Lung (tissue), 12 donors: Measurements from ENCODE around the gene HDLBP. TPM values are rescaled to one million over a fixed set of nuclear protein-coding genes. Genes with fewer than 3 reads are reported as not detected.

Source experiments
- ATAC-seq: fragments of 200-7000 bp; cut with Tn5 transposase; one replicate; pipeline ENCODE4 v1.9.1; 2020; ENCODE audit warnings: moderate number of reproducible peaks; ENCODE audit not compliant: insufficient read depth, low FRiP score
- DNase-seq, 3 donors: peaks; one replicate each; pipeline ENCODE4 v3.0.0-alpha.2; 2013 to 2017
- H3K27ac ChIP-seq, 2 donors: one replicate each; pipeline ENCODE4 v1.5.1; 2013; ENCODE audit warnings: mild to moderate bottlenecking in 2 of 2, moderate library complexity in 2 of 2, control low read depth in 1 of 2, inconsistent platforms in 1 of 2, low read depth in 1 of 2, low read length in 1 of 2
- H3K27me3 ChIP-seq, 3 donors: one replicate each; pipeline ENCODE4 v1.5.1; 2013; ENCODE audit warnings: low read length in 2 of 3; ENCODE audit not compliant: control insufficient read depth in 3 of 3, insufficient read depth in 3 of 3
- H3K36me3 ChIP-seq, 4 donors: one replicate each; pipeline ENCODE4 v1.5.1; 2013; ENCODE audit warnings: low read length in 4 of 4, mild to moderate bottlenecking in 1 of 4, moderate library complexity in 1 of 4; ENCODE audit not compliant: control insufficient read depth in 4 of 4, insufficient read depth in 4 of 4
- H3K4me1 ChIP-seq, 5 donors: one replicate each; pipeline ENCODE4 v1.5.1; 2013; ENCODE audit warnings: low read length in 5 of 5, mild to moderate bottlenecking in 2 of 5, moderate library complexity in 1 of 5; ENCODE audit not compliant: control insufficient read depth in 5 of 5, insufficient read depth in 5 of 5
- H3K4me3 ChIP-seq: one replicate; pipeline ENCODE4 v1.5.1; 2013; ENCODE audit warnings: mild to moderate bottlenecking, control low read depth, moderate library complexity
- H3K9ac ChIP-seq, 2 donors: one replicate each; pipeline ENCODE4 v1.5.1; 2013; ENCODE audit warnings: low read length in 2 of 2, control low read depth in 1 of 2; ENCODE audit not compliant: insufficient read depth in 1 of 2
- H3K9me3 ChIP-seq, 4 donors: one replicate each; pipeline ENCODE4 v1.5.1; 2013; ENCODE audit warnings: low read length in 3 of 4, mild to moderate bottlenecking in 1 of 4, moderate library complexity in 1 of 4; ENCODE audit not compliant: control insufficient read depth in 4 of 4, insufficient read depth in 3 of 4
- CTCF ChIP-seq: IDR thresholded peaks from 2 replicates; pipeline ENCODE4 v1.5.1; 2012; ENCODE audit warnings: mild to moderate bottlenecking; ENCODE audit errors: control extremely low read depth, extremely low read depth
- WGBS, 2 donors: extraction: QIAGEN DNeasy Blood & Tissue Kit; methylation state at CpG; one replicate each; pipeline ENCODE4 v1.1.7; 2013; 5-methylcytosine and 5-hydroxymethylcytosine counted together
- polyA plus RNA-seq, 2 donors: library from polyadenylated mRNA; stranded (reverse); fragments of 200-250 nt; gene quantifications; one replicate each; pipeline ENCODE4 v1.2.1, GENCODE V29; 2013
- total RNA-seq, 2 donors: library from RNA; depleted of rRNA in 1 of 2; stranded (reverse); fragments of >200 nt in 1 of 2; gene quantifications; one replicate each; pipeline ENCODE4 v1.2.1, GENCODE V29; 2014 to 2021
- donor health status: control.
- donor health status: control.
- donor health status: Bipolar disorder and iron deficiency.
- donor health status: healthy.
- donor health status: DM: yes; HTN: yes; CAD: no.

The HDLBP gene
- total and polyA plus RNA-seq, 4 donors = 165 to 595 (median 316) TPM

- Histone ChIP-seq H3K27ac (no peak overlapping the region), H3K27me3 (no peaks in the 10 kb centered on the region), H3K9ac (no peak overlapping the region), H3K36me3 (no peaks in the 10 kb centered on the region), H3K4me1 (no peaks in the 10 kb centered on the region), H3K9me3 (no peaks in the 10 kb centered on the region), H3K4me3 (no peak overlapping the region)
- DNase-seq (no peak), ATAC-seq (no peak)
- WGBS, 2 donors = 77 to 82% methylated on average over 6 of the region's 6 CpGs
- TF ChIP-seq CTCF = no peak
These were observed 107.8 kb downstream of the HDLBP start for GRCh38 chr2:241207641-241208040.

GRCh38 chr2:241207151-241207550, 108.3 kb downstream of the HDLBP start:
- no peaks in the 10 kb centered on the region for H3K36me3 ChIP-seq
- WGBS, 2 donors = 70 to 100% methylated on average over 1 of the region's 1 CpG
- no peak overlapping the region for H3K27ac ChIP-seq
- ATAC-seq (no peak), DNase-seq (no peak)
- no peak for TF ChIP-seq CTCF
- no peaks in the 10 kb centered on the region for H3K4me1 ChIP-seq
- H3K9ac ChIP-seq = no peak overlapping the region
- no peaks in the 10 kb centered on the region for H3K9me3 ChIP-seq
- no peak overlapping the region for H3K4me3 ChIP-seq
- no peaks in the 10 kb centered on the region for H3K27me3 ChIP-seq

GRCh38 chr2:241205086-241205485, 110.4 kb downstream of the HDLBP start:
- DNase-seq (no peak), ATAC-seq (no peak)
- Histone ChIP-seq H3K36me3 (no peaks in the 10 kb centered on the region), H3K4me3 (no peak overlapping the region), H3K4me1 (no peaks in the 10 kb centered on the region), H3K9me3 (no peaks in the 10 kb centered on the region), H3K9ac (no peak overlapping the region), H3K27me3 (no peaks in the 10 kb centered on the region), H3K27ac (no peak overlapping the region)
- 94 to 96% methylated on average over 3 of the region's 3 CpGs for WGBS, 2 donors
- no peak for TF ChIP-seq CTCF

GRCh38 chr2:241204490-241204889, 111.0 kb downstream of the HDLBP start:
- Histone ChIP-seq H3K27me3 (no peaks in the 10 kb centered on the region), H3K9me3 (no peaks in the 10 kb centered on the region), H3K4me1 (no peaks in the 10 kb centered on the region), H3K9ac (no peak overlapping the region), H3K4me3 (no peak overlapping the region), H3K27ac (no peak overlapping the region), H3K36me3 (no peaks in the 10 kb centered on the region)
- TF ChIP-seq CTCF = no peak
- 57 to 72% methylated on average over 4 of the region's 4 CpGs for WGBS, 2 donors
- DNase-seq (no peak), ATAC-seq (no peak)
